Upper lobe of right lung (tissue), 1 donor: ENCODE data around the gene BRD1. TPM values are rescaled to one million over a fixed set of nuclear protein-coding genes. Genes with fewer than 3 reads are reported as not detected.
"Not testable (repeated sequence)": the region's sequence is repeated elsewhere in the genome, so short reads cannot be mapped to it uniquely, and the experiment has no call there.

Experiments
- ATAC-seq: fragments of 200-7000 bp; cut with Tn5 transposase; one replicate; pipeline ENCODE4 v1.9.1; 2020; ENCODE audit warnings: mild to moderate bottlenecking, moderate library complexity
- DNase-seq: peaks from one replicate; pipeline ENCODE4 v3.0.0-alpha.2; 2020
- H3K27ac ChIP-seq: fragments of 200-600 bp; one replicate; pipeline ENCODE4 v1.8.0; 2022
- H3K27me3 ChIP-seq: fragments of 200-600 bp; one replicate; pipeline ENCODE4 v1.8.0; 2022; ENCODE audit warnings: mild to moderate bottlenecking
- H3K36me3 ChIP-seq: fragments of 200-600 bp; one replicate; pipeline ENCODE4 v1.8.0; 2022
- H3K4me1 ChIP-seq: fragments of 200-600 bp; one replicate; pipeline ENCODE4 v1.8.0; 2022
- H3K4me3 ChIP-seq: fragments of 200-600 bp; one replicate; pipeline ENCODE4 v1.8.0; 2022; ENCODE audit warnings: mild to moderate bottlenecking
- H3K9me3 ChIP-seq: fragments of 200-600 bp; one replicate; pipeline ENCODE4 v1.8.0; 2022
- CTCF ChIP-seq: fragments of 200-600 bp; IDR thresholded peaks from one replicate; pipeline ENCODE4 v1.8.0; 2022; ENCODE audit warnings: antibody characterized with exemption
- intact Hi-C: fragments of 100-400 bp; cut with DNase I; formaldehyde crosslinking; loops from one replicate; pipeline ENCODE4 v1.11.0; 2022
- total RNA-seq: library from RNA; stranded (reverse); fragmentation: NEBNext Ultra II Directional; extraction: Animal tissue kit (Norgen Biotek cat#: 25700); gene quantifications from one replicate; pipeline ENCODE4 v1.2.1, GENCODE V29; 2021
- donor health status: DM: no; HTN: yes; CAD: no; lungs with severe emphysema.

The BRD1 gene
- total RNA-seq, 1 donor from 2014 or later: 39.0 TPM

GRCh38 chr22:49783036-49783746, 44.5 kb downstream of the BRD1 start:
- Histone ChIP-seq H3K27ac (no peak overlapping the region), H3K27me3 (no peaks in the 10 kb centered on the region), H3K4me3 (no peak overlapping the region), H3K4me1 (peaks cover 9% of the 10 kb centered on the region), H3K9me3 (no peaks in the 10 kb centered on the region), H3K36me3 (peaks cover 53% of the 10 kb centered on the region)
- DNase-seq (no peak), ATAC-seq (no peak)
- intact Hi-C loops: no loop called here
- TF ChIP-seq CTCF: no peak

GRCh38 chr22:49781886-49782285, 45.8 kb downstream of the BRD1 start:
- DNase-seq, intact Hi-C loops, H3K27me3 ChIP-seq, ATAC-seq, H3K4me1 ChIP-seq, H3K4me3 ChIP-seq, H3K9me3 ChIP-seq, H3K27ac ChIP-seq: not testable (repeated sequence)
- H3K36me3 ChIP-seq: peaks cover 56% of the 10 kb centered on the region

GRCh38 chr22:49781289-49781782, 46.3 kb downstream of the BRD1 start:
- peaks cover 56% of the 10 kb centered on the region for H3K36me3 ChIP-seq
- no peak for DNase-seq
- no peak for TF ChIP-seq CTCF
- intact Hi-C loops: no loop called here
- H3K27ac ChIP-seq: no peak overlapping the region
- peaks cover 3% of the 10 kb centered on the region for H3K4me1 ChIP-seq
- no peak for ATAC-seq
- H3K9me3 ChIP-seq: no peaks in the 10 kb centered on the region
- H3K4me3 ChIP-seq: no peak overlapping the region
- no peaks in the 10 kb centered on the region for H3K27me3 ChIP-seq

- ATAC-seq (no peak), DNase-seq (no peak)
- Histone ChIP-seq H3K36me3 (peaks cover 59% of the 10 kb centered on the region), H3K9me3 (no peaks in the 10 kb centered on the region), H3K27me3 (no peaks in the 10 kb centered on the region), H3K4me1 (no peaks in the 10 kb centered on the region), H3K4me3 (no peak overlapping the region), H3K27ac (no peak overlapping the region)
- intact Hi-C loops: no loop called here
- TF ChIP-seq CTCF: no peak
Observed at GRCh38 chr22:49780698-49781288, 46.9 kb downstream of the BRD1 start.

- DNase-seq: no peak
- no peak overlapping the region for H3K27ac ChIP-seq
- no peak for TF ChIP-seq CTCF
- intact Hi-C loops: loop anchor here (10.0 kb wide), 1 partner anchor 45 kb away; the partner anchor contains the start of gene BRD1
- H3K36me3 ChIP-seq: peaks cover 58% of the 10 kb centered on the region
- H3K9me3 ChIP-seq: no peaks in the 10 kb centered on the region
- peak; percentile 28 for ATAC-seq
- no peaks in the 10 kb centered on the region for H3K27me3 ChIP-seq
- H3K4me3 ChIP-seq: no peak overlapping the region
- no peaks in the 10 kb centered on the region for H3K4me1 ChIP-seq
Observed at GRCh38 chr22:49779853-49780697, 47.6 kb downstream of the BRD1 start.
